IPS DF 6.9 (cell line): ENCODE results near the gene SBNO1.
"Not testable (repeated sequence)": the region's sequence is repeated elsewhere in the genome, so short reads cannot be mapped to it uniquely, and the experiment has no call there.

Source experiments
- DNase-seq: peaks from one replicate; pipeline ENCODE4 v3.0.0-alpha.2; 2013; ENCODE audit warnings: low read depth, low spot score
- H3K27ac ChIP-seq: one replicate; pipeline ENCODE4 v1.5.1; 2013; ENCODE audit warnings: low read length, control low read depth
- H3K27me3 ChIP-seq: 2 replicates; pipeline ENCODE4 v1.6.1; 2013; ENCODE audit warnings: mild to moderate bottlenecking, low read length; ENCODE audit not compliant: control insufficient read depth, insufficient read depth
- H3K36me3 ChIP-seq: 2 replicates; pipeline ENCODE4 v1.6.1; 2013; ENCODE audit warnings: low read length; ENCODE audit not compliant: control insufficient read depth, insufficient read depth
- H3K4me1 ChIP-seq: 2 replicates; pipeline ENCODE4 v1.6.1; 2013; ENCODE audit warnings: low read length; ENCODE audit not compliant: control insufficient read depth, insufficient read depth
- H3K4me3 ChIP-seq: 2 replicates; pipeline ENCODE4 v1.5.1; 2013; ENCODE audit warnings: mild to moderate bottlenecking, low read length
- H3K9me3 ChIP-seq: 2 replicates; pipeline ENCODE4 v1.6.1; 2013; ENCODE audit warnings: low read length, inconsistent platforms; ENCODE audit not compliant: control insufficient read depth, insufficient read depth
- WGBS: extraction: QIAGEN DNeasy Blood & Tissue Kit; methylation state at CpG from one replicate; pipeline ENCODE4 v1.1.7; 2013; ENCODE audit warnings: mixed read lengths, missing lambda C conversion rate; ENCODE audit not compliant: insufficient read length, insufficient coverage; 5-methylcytosine and 5-hydroxymethylcytosine counted together

SBNO1 gene

DNA sequence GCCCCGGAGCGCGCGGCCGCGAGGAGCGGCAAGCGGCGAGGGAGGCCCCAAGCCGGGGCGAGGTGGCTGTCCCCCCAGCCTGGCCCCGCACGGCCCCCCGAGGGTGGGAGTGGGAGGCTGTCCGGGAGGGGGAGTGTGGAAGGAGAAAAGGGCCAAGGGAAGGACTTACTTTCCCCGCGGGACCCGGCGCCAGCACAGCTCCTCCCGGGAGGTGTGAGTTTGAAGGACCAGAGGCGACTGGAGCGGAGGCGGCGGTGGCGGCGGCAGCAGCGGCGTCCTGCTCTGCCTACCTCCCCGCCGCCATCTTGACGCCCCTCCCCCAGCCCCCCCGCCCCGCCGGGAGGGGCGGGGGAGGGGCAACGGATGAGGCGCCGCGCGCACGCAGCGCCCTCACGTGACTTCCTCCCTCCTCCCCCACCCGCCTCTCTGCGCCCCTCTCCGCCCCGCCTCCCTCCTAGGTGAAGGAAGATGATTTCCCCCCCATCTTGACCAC lies at the start of gene SBNO1:
Gene SBNO1, minus strand, starts transcription at position 316 of the 493 bp plus-strand sequence. CDS start 14,406 bp downstream, outside the sequence.
- no CpG with 5 or more reads among the region's 47 CpGs for WGBS
- no peak within 1 kb of the TSS for H3K27ac ChIP-seq
- DNase-seq = no peak

DNA sequence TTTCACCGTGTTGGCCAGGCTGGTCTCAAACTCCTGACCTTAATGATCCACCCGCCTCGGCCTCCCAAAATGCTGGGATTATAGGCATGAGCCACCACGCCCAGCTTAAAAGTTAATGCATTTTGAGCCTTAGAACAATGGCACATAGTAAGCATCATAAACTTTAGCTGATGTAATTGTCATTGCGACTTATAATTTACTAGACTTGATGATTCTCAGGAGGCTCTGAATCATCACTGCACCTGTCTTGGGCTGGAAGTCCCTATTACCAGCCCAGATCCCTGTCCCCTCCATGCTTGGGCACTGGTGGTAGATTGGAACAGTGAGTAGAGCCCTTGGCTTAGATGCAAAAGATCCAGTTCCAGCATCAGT lies 45.4 kb upstream of the SBNO1 start:
- Histone ChIP-seq H3K9me3 (no peaks in the 10 kb centered on the region), H3K27me3 (no peaks in the 10 kb centered on the region), H3K4me3 (no peak overlapping the region), H3K27ac (no peak overlapping the region), H3K4me1 (no peaks in the 10 kb centered on the region), H3K36me3 (no peaks in the 10 kb centered on the region)
- WGBS = no CpG with 5 or more reads among the region's 5 CpGs
- no peak for DNase-seq

More for the DNA sequence above, at the start of gene SBNO1:
- H3K4me1 ChIP-seq = no peaks in the 10 kb centered on the region
- peak within 1 kb of the TSS; percentile 98 for H3K4me3 ChIP-seq
- H3K27me3 ChIP-seq = no peaks in the 10 kb centered on the region
- H3K36me3 ChIP-seq = no peaks in the 10 kb centered on the region
- no peaks in the 10 kb centered on the region for H3K9me3 ChIP-seq

DNA sequence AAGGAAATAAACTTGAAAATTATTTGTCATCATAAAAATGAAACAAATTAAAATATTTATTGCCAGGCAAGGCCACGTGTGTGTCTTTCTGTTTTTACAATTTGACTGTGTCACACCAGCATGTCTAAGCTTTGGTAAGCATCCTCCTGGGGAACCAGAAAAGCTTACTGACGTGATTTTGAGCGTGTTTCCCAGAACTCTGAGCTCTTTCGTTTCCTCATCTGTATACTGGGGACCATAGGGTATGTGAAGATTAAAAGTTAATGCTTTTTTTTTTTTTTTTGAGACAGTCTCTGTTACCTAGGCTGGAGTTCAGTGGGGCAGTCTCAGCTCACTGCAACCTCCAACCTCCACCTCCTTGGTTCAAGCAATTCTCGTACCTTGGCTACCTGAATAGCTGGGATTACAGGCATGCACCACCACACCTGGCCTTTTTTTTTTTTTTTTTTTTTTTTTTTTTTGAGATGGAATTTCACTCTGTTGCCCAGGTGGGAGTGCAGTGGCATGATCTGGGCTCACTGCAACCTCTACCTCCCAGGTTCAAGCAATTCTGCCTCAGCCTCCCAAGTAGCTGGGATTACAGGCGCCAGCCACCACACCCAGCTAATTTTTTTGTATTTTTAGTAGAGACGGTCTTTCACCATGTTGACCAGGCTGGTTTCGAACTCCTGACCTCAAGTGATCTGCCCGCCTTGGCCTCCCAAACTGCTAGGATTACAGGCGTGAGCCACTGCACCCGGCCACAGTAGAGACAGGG lies 44.8 kb upstream of the SBNO1 start:
- not testable (repeated sequence) for H3K9me3 ChIP-seq, H3K4me3 ChIP-seq, H3K27me3 ChIP-seq, H3K27ac ChIP-seq, H3K36me3 ChIP-seq, DNase-seq, H3K4me1 ChIP-seq
- WGBS = no CpG with 5 or more reads among the region's 11 CpGs

DNA sequence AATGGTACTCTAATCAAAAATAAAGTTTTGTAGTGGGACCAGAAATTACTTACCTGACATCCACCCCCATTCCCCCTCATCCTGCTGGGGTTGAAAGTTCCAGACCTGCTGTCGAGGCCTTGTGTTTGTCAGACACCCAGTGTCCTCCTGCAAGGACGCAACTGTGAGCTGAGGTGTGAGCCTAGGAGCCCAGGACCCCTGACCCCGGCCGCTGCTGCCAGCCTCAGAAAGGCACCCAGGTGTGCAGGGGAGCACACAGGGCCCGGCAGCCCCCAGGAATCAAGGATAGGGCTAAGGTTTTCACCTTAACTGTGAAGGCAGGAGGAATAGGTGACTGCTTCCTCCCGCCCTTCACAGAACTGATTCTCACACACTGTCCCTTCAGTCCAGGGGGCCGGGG lies 44.0 kb upstream of the SBNO1 start:
- not testable (repeated sequence) for H3K9me3 ChIP-seq, H3K4me1 ChIP-seq, H3K36me3 ChIP-seq, H3K27ac ChIP-seq, H3K27me3 ChIP-seq, H3K4me3 ChIP-seq, DNase-seq
- WGBS = no CpG with 5 or more reads among the region's 7 CpGs

DNA sequence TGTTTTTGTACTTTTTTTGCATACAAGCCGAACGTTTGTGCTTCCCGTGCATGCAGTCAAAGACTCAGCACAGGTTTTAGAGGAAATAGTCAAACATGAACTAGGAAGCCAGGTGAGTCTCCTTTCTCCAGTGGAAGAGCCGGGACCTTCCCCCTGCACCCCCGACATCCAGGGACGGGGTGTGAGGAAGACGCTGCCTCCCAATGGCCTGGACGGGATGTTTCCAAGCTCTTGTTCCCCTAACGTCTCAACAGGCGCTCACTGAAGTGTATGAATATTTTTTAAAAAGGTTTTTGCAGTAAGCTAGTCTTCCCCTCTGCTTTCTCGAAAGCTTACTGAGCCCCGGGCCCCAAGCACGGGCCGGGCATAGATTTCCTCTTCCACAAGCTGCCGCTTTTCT lies 43.3 kb upstream of the SBNO1 start:
- H3K4me1 ChIP-seq, H3K27me3 ChIP-seq, H3K27ac ChIP-seq, H3K36me3 ChIP-seq, DNase-seq, H3K9me3 ChIP-seq, H3K4me3 ChIP-seq: not testable (repeated sequence)
- no CpG with 5 or more reads among the region's 15 CpGs for WGBS

DNA sequence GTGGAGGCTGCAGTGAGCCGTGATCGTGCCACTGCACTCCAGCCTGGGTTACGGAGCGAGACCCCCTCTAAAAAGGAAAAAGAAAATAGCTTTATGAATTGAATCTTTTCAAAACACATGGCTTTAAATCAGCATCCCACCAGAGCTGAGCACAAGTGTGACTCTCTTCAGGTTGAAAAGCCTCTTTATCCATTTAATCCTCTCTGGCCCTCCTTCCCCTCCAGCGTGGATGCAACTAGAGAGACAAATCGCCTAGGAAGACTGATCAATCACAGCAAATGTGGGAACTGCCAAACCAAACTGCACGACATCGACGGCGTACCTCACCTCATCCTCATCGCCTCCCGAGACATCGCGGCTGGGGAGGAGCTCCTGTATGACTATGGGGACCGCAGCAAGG lies 42.6 kb upstream of the SBNO1 start:
- H3K36me3 ChIP-seq = not testable (repeated sequence)

DNA sequence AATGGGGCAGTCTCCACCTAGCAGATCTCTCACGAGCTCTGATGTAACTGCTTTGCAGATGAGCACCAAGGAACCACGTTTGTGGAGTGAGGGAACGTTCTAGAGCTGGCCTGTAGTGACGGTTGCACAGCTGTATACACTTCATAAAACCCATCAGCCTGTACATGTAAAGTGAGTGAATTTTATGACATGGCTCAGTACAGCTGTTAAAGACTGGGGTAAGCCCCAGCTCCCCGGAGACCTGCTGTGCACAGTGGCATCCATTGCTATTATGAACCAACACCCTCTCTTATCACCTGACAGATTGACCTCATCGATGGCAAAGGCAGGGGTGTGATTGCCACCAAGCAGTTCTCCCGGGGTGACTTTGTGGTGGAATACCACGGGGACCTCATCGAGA lies 39.9 kb upstream of the SBNO1 start:
- H3K27me3 ChIP-seq = peaks cover 8% of the 10 kb centered on the region
- H3K4me1 ChIP-seq = peaks cover 5% of the 10 kb centered on the region
- WGBS = no CpG with 5 or more reads among the region's 9 CpGs
- no peak for DNase-seq
- no peaks in the 10 kb centered on the region for H3K9me3 ChIP-seq
- no peak overlapping the region for H3K4me3 ChIP-seq
- H3K27ac ChIP-seq = no peak overlapping the region
- H3K36me3 ChIP-seq = peaks cover 7% of the 10 kb centered on the region; the same call in 1 of the 2 replicates

More for the DNA sequence above, 42.6 kb upstream of the SBNO1 start:
- DNase-seq, H3K9me3 ChIP-seq, H3K4me3 ChIP-seq, H3K27me3 ChIP-seq, H3K27ac ChIP-seq, H3K4me1 ChIP-seq: not testable (repeated sequence)
- WGBS = no CpG with 5 or more reads among the region's 15 CpGs

DNA sequence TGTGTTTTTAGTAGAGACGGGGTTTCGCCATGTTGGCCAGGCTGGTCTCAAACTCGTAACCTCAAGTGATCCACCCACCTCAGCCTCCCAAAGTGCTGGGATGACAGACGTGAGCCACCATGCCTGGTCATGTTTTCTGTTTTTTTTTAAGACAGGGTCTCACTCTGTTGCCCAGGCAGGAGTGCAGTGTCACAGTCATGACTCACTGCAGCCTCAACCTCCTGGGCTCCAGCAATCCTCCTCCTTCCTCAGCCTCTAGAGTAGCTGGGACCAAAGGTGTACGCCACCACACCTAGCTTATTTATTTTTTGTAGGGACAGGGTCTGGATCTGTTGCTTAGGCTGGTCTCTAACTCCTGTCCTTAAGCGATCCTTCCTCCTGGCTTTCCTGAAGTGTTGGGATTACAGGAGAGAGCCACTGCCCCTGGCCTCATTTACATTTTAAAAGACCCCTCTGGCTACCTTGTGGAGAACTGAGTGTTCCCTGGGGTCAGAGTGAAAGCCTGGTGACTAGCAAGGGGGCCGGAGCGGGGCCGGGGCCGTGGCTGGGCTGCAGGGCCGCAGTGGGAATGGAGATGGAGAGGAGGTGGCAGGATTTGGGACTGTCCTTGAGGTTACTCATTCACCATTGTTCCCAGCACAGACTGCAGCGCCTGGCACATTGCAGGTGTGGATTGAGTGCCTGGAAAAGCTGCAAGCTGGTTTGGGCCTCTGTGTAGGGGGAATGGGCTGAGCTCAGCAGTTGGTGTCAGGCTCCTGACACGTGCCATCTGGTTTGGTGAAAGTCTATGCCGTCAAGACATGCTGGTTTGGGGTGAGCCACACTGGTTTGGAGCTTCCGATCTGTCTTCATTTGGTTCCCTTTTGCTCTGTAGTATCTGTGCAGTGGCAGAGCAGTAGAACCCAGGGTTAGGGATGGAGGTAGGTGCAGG lies 37.4 kb upstream of the SBNO1 start:
- DNase-seq = peak; percentile 50
- Histone ChIP-seq H3K4me3 (no peak overlapping the region), H3K9me3 (no peaks in the 10 kb centered on the region), H3K36me3 (peaks cover 11% of the 10 kb centered on the region; the same call in 1 of the 2 replicates), H3K4me1 (peaks cover 5% of the 10 kb centered on the region), H3K27me3 (peaks cover 8% of the 10 kb centered on the region), H3K27ac (no peak overlapping the region)
- no CpG with 5 or more reads among the region's 15 CpGs for WGBS

DNA sequence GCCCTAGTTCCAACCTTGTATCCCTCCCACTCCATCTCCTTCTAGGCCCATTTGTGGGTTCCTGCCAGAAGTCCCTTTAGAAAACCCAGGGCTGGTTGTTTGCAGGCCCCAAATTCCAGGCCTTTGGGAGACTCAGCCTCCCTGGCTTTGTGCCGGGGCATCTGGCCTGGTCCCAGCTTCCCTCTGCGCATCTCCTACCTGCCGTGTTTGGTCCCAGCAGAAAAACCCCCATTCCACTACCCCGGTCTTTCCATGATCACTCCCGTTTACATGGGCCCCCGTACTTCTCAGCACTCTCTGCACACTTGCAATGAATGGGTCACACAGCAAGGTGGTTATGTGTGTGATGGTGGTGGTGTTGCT lies 34.6 kb upstream of the SBNO1 start:
- peaks cover 5% of the 10 kb centered on the region for H3K4me1 ChIP-seq
- WGBS = no CpG with 5 or more reads among the region's 6 CpGs
- H3K36me3 ChIP-seq = peaks cover 12% of the 10 kb centered on the region; the same call in 1 of the 2 replicates

DNA sequence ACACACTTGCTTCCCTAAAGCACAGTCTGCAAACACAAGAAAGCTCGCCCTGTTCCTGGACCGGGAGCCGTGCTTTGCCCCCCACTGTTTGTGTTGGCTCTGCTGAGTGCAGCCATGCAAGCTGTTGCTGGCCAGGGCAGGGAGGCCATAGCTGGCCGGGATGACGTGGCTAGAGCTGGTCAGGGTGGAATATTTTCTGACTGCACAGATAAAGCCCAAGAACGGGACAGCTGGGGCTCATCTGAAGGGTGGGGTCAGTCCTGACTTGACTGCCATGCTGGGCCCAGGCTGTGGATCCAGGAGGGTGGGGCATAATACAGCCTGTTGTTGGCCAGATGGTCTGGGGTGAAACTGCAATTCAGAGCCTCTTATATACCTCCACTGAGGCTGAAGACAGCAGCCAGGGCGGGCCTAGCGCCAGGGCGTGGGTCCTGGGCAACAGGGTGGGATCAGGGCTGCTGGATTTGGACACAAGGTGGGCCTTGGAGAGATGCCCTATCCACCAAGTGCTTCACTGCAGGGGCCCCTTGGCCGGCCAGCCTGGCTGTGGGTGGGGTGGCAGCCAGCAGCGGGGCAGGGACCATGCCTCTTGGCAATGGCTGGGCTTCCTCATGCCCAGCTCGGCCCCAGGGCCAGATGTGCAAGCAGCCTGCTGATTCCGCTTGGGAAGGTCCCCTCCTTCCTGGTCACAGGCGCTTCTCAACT lies 34.1 kb upstream of the SBNO1 start:
- Histone ChIP-seq H3K27ac (no peak overlapping the region), H3K9me3 (no peaks in the 10 kb centered on the region), H3K4me3 (no peak overlapping the region; the same call in 1 of the 2 replicates), H3K36me3 (peaks cover 11% of the 10 kb centered on the region; the same call in 1 of the 2 replicates), H3K4me1 (peaks cover 5% of the 10 kb centered on the region), H3K27me3 (peaks cover 8% of the 10 kb centered on the region)
- no CpG with 5 or more reads among the region's 14 CpGs for WGBS
- DNase-seq = no peak

More for the DNA sequence above, 34.6 kb upstream of the SBNO1 start:
- Histone ChIP-seq H3K4me3 (no peak overlapping the region; the same call in 1 of the 2 replicates), H3K27ac (no peak overlapping the region), H3K27me3 (peaks cover 8% of the 10 kb centered on the region), H3K9me3 (no peaks in the 10 kb centered on the region)
- no peak for DNase-seq
